Measurements from ENCODE around the gene HAP1.
"Not testable (repeated sequence)": the region's sequence is repeated elsewhere in the genome, so short reads cannot be mapped to it uniquely, and the experiment has no call there.

The HAP1 gene

GRCh38 chr17:41689497-41690299 is 44.7 kb downstream of the HAP1 start:
- FAIRE-seq: no peak

GRCh38 chr17:41688641-41689496 is 45.6 kb downstream of the HAP1 start, which contains the start of gene EIF1:
Gene EIF1 (plus strand): TSS chr17:41688885. CDS start chr17:41689039, 154 bp downstream.
- FAIRE-seq: peak; percentile 21

DNA sequence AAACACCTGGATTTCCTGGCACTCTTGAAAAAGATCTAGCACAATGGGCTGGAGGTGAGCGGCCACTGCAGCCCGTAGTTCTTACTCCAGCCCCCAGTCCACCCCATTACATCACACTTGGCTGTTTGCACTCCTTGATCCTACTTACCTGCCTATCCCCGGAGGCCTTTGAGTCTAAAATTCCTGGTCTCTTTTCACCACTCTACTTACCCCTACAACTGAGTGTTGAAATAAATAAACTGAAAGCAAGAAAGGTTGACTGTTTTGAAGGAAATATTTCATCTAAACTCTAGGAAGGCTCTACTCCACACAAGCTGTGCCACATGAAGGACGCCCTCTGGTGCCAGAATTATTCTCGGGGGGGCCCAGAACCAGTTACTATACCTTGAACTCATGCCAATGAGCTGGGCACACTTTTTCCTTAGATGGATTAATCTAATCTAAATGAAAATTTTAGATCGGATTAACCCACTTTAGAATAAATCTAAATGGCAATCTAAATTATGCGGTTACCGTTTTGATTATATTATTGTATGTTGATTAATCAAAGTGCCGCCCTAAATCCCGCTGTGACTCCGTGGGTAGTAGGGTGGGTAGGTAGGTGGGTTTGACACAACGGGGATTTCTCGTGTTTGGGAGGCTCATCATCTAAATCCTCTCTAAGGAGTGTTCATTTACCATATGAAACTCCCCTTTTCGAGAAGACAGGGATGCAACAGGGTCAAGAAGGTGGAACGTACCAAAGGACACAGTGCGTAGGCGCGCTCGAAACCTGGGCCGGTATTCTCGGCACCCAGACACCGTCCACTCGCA is 46.4 kb downstream of the HAP1 start:
- no peak for FAIRE-seq

GRCh38 chr17:41686281-41686680 is 48.2 kb downstream of the HAP1 start:
- no peak for FAIRE-seq

DNA sequence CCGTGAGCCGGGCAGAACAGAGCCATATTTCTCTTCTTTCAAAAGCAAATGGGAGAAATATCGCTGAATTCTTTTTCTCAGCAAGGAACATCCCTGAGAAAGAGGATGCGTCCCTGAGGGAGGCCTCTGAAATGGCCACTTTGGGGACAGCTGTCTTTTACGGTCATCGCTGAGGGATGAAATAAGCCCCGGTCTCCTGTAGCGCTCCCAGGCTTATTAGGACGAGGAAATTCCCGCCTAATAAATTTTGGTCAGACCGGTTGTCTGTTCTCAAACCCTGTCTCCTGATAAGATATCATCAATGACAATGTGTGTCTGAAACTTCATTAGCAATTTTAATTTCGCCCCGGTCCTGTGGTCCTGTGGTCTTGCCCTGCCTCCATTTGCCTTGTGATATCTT is 48.7 kb downstream of the HAP1 start:
- not testable (repeated sequence) for FAIRE-seq

- FAIRE-seq: no peak
These were observed 50.4 kb downstream of the HAP1 start for GRCh38 chr17:41684035-41684434.

GRCh38 chr17:41683441-41684007 is 50.9 kb downstream of the HAP1 start:
- no peak for FAIRE-seq

GRCh38 chr17:41682631-41683030 is 51.8 kb downstream of the HAP1 start:
- no peak for FAIRE-seq

GRCh38 chr17:41681776-41682175 is 52.7 kb downstream of the HAP1 start:
- FAIRE-seq: no peak

DNA sequence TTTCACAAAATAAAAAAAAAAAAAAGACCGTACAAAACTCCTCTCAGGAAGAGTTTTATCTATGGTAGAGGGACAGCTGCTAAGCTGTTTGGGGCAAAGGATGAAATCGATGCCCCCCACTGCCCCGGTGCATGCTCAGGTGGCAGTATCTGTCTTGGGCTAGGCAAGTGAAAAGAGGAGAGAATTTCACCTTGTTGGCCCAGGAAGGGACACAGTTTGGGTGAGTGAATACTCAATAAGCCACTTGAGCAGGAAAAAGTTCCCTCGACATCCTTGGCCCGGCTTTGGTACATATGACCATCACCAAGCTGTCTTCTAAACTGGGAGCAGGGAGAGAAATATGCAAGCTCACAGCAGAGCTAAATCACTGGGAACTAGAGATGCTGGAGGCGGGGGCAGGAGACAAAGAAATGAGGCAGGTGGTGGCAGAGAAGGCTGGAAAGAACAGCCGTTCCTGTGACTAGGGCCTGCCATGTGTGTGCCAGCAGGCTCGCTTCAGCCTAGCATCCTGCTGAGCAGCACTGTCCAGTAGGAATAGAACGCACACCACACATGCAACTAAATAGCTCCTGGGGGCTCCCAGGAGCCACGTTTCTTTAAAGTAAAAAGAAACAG is 53.9 kb downstream of the HAP1 start:
- FAIRE-seq: no peak

- no peak for FAIRE-seq
These were observed 54.6 kb downstream of the HAP1 start for GRCh38 chr17:41679740-41680425.

DNA sequence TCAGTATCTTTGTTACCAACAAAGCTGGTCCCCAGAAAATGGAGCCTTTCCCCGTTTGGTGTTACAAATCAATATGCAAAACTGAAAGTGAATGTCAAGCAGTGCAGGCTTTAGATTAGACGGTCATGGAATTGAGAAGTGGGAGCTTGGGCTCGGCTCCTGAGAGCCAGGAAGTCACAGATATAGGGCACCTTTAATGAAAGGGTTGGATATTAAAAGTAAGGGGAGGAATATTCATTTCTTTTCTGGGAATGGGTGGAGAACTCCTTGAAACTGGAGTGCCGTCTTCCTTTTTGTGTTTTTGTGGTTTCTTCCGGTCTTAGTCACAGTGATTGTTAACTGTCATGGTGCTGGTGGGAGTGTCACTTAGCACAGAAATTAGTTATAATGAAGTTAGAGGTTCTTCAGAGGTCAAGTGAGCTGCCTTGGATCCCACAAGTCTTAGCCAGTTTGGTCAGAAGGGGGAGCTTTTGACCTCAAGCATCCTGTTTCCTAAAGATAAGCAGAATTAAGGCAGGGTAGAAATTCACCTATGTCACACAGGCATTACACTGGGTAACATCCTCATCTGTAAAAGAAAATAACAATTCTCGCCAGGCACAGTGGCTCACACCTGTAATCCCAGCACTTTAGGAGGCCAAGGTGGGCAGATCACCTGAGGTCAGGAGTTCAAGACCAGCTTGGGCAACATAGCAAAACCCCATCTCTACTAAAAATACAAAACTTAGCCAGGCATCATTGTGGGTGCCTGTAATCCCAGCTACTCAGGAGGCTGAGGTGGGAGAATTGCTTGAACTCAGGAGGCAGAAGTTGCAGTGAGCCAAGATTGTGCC is 55.3 kb downstream of the HAP1 start:
- FAIRE-seq: no peak

DNA sequence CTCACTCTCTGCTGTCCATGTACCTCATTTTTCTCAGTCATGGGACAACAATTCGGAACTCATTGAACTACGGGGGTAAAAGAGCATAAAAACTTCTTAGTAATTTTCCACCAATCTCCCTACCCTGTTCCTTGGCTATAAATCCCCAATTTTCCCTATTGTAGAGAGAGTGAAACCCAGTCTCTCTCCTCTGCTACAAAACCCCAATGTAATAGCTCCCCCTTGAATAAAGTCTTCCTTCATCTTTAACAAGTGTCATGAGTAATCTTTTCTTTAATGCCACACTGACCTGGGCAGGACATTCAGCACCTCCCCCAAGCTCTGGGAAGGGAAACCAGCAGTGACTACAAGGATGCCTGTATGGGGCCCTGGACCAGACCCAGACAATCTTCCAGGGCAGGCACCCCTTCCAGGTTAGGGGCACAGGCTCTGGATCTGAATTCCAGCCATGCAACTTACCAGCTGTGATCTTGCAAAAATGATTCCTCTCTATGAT is 56.0 kb downstream of the HAP1 start:
- no peak for FAIRE-seq

GRCh38 chr17:41676058-41676419 is 58.4 kb downstream of the HAP1 start:
- FAIRE-seq: no peak

- FAIRE-seq: not testable (repeated sequence)
These were observed 59.0 kb downstream of the HAP1 start for GRCh38 chr17:41675157-41676057.
